HG02852 (cell line): Measurements from ENCODE around the gene NAV2.
"Not testable (repeated sequence)": the region's sequence is repeated elsewhere in the genome, so short reads cannot be mapped to it uniquely, and the experiment has no call there.

Experiments
- ATAC-seq: cut with Tn5 transposase; IDR thresholded peaks from one replicate; pipeline ENCODE4 v1.9.1; 2021; ENCODE audit warnings: mild to moderate bottlenecking, moderate library complexity; ENCODE audit not compliant: unreplicated experiment

NAV2 gene

DNA sequence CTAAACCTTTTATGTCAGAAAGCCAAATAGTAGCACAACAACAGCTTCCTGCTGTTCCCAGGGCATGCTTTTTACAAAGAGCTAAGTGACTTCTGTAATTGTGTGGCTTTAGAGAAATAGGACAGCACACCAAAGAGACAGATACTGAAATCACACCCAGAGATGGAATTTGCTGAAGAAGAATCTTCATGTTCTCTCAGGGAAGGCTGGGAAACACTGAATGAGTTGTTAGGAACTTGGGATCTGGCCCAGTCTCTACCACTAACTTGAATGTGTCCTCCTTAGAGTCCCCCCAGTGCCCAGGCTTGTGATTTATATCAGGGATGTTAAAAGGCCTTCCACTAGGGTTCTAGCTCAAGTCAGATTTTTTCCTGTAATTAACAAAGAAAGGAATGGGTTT lies 272.5 kb downstream of the NAV2 start:
- no peak for ATAC-seq

DNA sequence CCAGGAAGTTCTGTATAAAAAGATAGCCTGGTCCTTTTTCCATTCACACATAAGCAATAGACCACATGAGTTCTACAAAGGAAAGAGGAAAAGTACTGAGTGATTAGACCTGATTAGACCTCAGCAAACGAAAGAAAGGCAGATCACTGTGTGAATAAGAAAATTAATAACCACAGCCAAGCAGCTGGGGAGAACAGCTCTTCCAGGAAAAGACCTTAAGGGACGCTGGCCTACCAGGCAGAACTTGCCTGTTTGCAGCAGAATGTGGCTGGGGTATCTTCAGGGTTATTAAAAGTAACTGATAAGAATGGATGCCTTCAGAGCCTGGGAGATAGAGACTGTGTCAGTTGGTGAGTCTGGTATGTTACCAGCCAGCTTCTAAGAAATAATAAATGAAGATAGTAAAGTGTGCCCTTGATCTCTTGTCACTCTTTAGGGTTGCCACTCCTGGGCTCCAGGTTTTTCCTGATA lies 274.7 kb downstream of the NAV2 start:
- ATAC-seq = no peak

DNA sequence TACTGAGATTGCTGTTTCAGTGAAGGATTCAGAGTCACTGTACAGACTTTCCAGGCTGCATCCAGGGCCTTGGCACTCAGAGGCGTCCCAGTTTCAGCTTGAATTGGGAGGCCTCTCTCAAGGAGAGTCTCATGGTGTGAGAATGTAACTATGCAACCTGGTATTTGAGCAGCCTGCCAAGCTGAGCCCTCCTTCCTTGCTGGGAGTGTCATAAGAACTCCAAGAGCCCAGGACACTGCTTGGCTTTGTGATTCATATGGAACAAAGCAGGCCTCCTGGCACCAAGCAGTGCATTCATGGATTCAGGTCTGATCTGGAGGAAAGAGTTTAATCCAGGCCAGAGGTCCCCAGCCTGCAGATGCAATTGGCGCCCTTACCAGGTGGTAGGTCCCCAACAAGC lies 276.0 kb downstream of the NAV2 start:
- ATAC-seq = no peak

DNA sequence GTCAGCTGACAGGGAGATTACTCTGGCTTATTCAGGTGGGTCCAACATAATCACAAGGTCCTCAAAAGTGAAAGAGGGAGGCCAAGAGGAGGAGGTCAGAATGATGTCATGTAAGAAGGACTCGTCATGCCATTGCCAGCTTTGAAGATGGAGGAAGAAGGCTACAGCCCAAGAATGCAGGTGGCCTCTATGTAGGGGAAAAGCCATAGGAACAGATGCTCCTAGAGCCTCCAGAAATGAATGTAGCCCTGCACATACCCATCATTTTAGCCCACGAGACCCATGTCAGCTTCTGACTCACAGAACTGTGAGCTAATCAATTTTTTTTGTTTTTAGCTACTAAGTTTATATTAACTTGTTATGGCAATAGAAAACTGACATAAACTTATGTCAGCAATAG lies 276.6 kb downstream of the NAV2 start:
- no peak for ATAC-seq

DNA sequence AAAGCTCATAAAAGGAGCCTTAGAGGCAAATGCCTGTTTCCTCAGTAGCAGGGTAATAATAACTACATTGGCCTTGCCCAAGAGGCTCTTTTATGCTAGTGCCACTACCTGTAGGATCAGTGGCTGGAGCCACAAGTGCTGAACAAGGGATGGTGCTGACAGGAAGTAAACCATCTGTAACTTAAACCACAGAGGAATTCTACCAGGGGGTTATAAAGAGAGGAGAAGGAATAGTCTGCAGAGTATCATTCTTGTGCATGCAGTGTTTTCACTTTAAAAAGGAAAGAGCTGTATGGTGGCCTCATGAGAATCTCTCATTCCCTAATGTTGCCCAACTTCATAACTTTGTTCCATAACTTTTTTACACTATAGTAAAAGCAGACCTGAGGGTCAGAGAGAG lies 279.5 kb downstream of the NAV2 start:
- ATAC-seq = no peak

DNA sequence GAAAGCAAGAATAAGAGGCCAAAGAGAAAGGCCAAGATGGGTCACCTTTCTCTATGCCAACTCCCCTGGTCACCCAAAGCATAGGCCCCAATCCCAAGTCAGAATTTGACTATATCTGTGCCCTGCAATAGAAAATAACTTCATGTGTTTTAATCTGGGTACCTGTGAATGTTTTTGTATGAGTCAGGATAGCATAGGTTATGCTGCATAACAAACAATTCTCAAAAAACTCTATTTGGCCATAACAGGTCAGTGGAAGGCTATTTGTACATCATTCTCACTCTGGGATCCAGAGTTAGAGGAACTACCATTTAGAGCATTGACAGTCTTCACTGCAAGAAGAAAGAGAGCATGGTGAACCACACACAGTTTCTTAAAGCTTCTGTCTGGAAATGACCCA lies 280.4 kb downstream of the NAV2 start:
- no peak for ATAC-seq

DNA sequence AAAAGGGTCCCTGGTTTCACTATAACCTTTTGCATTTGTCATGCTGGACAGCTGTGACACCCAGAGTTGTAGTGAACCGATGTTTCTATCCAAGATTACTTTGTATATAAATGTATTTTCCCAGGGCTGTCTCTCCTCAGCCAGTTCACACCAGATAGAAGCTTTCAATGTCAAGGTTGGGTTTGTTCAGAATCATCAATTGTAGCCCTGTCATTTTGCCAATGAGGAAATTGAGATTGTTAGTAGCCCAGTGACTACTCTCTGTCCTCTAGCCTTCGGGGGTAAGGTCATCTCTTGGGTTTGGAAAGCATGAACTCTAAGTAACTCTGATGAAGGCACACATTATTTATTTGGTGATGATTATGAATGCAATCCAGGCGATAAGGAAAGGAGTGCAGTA lies 282.0 kb downstream of the NAV2 start:
- ATAC-seq = no peak

DNA sequence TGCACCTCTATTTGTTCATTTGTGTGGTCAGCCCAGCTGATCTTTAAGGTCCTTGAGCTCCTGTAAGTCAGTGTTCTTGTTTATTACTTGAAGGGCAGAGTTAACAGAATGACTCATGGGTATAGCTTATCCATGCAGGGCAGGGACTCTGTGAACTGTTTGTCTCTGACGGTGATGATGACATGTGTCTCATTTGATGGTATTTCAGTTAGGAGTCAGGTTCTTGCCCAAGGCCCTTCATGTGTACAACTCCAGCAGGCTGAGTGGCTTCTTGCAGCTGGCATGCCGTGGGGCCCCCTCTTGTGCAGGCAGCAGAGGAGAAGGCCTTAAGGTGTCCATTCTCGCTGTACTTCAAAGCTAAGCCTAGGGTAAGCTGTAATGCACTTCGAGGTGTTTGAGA lies 282.5 kb downstream of the NAV2 start:
- ATAC-seq = no peak

DNA sequence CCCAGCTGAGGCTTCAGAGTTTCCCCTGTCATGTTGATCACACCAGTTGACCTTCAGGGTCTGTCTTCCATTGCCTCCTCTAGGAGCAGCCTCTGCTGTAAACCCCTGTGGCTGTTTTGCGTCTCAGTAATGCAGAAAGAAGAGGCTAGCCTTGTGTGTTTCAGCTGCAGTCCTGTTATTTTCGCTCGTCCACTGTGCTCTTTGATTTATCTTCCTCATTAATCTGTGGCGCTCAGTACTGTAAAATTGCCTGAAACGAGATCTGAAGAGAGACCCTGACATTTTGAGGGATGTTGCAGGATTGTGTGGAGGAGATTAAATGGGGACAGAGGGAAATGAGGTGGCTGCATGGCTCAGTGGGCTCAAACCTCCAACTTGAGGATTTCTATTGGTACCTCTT lies 283.9 kb downstream of the NAV2 start:
- no peak for ATAC-seq

DNA sequence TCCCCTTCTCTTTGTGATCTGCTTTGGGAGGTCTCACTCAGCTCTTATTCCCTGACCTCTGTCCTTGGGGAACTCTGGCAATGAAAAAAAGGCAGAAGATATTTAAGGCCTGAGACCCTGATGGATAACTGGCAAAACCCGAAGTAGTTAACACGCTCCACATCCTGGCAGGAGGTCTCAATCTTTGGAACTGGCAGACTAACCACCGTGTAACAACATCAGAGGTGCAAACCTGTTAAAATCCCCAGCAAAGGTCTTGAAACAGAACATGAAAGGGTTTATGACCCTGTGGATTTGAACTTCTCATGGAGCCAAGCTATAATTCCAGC lies 287.3 kb downstream of the NAV2 start:
- ATAC-seq = no peak

DNA sequence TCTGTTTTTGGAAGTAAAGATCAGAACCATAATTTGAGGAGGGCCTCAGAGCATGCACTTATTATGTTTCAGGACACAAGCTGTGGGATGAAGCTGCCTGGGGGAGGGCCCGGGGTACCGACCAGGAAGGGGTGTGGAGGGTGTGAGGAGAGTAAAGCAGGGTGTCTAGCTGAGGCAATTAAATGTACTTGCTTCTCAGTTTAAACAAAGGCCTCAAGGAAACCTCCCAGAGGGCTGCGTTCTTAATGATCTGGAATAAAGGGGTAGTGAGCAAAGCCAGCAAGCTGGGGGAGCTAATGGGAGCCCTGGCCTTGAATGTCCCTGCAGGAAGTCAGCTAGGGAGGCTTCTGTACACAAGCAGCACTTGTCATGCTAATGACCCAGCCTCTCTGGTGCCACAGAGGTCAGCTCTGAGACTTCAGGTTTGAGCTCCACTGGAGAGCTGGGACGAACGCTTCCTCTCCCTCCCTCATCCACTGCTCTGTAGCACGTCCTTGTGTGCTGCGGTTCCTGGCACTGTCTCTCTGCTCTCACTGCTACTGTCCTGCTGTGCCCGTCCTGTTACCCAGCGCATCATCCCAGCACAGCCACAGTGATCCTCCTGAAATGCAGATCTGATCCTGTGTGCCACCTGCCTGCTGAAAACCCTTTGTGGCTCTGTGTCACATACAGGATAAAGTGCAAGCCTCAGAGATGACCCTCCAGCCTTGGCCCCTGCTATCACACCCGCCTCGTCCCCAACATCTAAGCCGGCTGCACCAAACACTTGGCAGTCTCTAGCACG lies 287.9 kb downstream of the NAV2 start:
- ATAC-seq = no peak

DNA sequence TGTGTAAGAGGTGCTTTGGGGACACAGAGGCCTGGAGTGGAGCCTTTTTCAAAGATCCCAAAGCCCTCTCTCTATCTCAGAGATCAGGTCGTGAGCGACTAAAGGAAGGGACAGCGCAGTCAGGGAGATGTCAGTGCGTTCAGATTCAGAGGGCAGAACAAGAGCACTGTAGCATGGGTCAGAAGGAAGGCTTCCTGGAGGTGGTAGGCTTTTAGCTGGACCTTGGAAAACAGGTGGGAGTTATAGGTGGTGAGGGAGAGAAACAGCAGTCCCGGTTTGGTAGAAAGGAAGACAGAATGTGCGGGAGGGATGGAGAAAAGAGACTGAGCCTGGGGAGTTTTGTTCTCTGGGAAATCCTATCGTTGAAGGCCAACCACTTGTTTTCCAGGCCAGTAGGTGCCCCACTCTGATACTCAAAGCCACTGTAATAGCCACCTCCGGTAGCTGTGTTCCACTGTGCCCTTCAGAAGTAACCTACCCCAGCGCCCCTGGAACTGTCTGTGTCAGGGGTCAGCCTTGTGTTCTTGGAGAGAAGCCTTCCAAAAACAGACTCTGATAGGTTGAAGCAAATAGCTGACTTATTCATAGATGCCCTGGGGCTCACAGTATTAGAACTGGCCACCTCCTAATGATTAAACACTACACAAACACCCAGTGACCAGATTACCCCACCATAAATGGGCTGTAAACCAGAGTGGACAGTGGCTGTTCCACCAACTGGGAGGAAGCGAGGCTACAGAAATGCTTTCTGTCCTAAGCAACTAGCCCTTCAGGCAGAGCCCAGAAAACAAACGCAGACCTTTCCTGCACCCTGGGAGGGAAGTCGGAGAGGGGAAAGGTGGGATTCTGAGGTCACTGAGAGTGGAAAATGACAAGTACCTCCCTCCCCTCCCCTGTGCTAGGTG lies 289.9 kb downstream of the NAV2 start:
- ATAC-seq = no peak

DNA sequence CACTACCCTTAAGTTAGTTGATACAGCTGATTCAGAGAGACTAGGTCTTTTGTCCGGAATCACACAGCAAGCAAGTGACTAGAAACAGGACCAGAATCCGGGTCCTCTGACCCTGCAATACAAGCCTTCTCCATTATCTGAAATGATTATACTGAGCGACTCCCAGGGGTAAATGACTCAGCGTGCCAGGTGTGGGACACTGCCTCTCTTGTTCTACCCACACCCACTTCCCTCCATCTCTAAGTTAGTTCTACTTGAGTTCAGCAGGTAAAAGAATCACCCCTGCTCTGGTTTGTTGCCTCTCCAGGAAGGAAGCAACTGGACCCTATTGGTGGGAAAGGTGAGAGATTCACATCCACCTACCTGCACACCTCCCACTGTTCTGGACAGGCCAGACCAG lies 290.7 kb downstream of the NAV2 start:
- no peak for ATAC-seq

DNA sequence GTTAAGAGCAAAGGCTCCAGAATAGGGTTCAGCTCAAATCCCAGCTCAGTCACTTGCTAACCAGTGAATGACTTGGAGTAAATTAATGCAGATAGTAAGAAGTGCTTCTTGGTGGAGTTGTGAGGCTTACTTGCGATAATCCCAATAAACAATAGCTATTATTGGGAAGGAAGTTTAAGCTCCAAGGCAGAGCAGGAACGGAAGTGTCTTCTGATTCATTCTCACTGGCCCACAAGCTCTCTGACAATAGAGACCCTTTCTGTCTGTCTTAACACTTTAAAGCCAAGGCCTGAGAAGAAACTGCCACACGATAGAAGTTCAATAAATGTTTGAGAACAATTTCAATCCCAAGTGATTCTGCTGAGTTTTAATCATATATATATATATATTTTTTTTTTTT lies 292.2 kb downstream of the NAV2 start:
- ATAC-seq = no peak

DNA sequence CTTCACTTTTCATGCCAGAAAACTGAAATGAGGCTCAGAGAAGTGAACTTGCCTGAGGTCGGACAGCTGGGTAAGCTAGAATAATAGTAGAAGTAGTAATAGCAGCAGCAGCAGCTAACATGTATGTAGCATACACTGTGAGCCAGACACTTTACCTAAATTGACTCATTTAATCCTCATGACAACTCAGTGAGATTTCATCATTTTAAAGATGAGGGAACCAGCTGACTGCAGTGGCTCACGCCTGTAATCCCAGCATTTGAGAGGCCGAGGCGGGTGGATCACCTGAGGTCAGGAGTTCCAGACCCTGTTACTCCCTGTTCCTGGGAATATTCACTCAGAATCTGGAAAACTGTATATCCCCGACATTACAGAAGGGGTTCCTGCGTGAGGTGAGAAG lies 293.1 kb downstream of the NAV2 start:
- ATAC-seq = no peak

DNA sequence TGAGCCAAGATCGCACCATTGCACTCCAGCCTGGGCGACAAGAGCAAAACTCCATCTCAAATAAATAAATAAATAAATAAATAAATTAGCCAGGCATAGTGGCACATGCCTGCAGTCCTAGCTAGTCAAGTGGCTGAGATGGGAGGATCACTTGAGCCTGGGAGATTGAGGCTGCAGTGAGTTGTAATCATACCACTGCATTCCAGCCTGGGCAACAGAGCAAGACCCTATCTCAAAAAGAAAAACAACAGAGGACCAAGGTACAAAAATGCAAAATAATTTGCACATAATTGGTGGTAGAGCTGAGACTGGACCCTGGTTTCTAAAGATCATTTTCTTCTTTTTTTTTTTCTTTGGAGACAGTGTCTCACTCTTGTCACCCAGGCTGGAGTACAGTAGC lies 294.0 kb downstream of the NAV2 start:
- not testable (repeated sequence) for ATAC-seq

DNA sequence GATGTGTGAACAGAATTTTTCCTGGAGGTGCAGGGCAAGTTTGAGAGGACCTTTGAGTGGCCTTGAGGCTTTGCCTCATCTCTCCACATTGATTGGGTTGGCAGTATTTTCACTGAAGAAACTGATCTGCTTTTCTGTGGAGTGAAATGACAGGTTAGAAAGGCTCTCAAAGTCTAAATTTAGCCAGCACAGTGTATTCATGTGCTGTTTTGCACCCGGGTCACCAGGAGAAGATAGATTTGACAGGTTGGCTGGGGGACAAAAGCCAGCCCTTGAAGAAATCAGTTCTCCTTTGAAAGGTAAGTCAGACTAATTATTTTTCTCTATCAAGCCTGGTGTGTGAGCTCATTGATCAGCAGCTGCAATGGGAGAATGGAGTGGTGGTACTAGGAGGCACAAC lies 294.7 kb downstream of the NAV2 start:
- no peak for ATAC-seq

DNA sequence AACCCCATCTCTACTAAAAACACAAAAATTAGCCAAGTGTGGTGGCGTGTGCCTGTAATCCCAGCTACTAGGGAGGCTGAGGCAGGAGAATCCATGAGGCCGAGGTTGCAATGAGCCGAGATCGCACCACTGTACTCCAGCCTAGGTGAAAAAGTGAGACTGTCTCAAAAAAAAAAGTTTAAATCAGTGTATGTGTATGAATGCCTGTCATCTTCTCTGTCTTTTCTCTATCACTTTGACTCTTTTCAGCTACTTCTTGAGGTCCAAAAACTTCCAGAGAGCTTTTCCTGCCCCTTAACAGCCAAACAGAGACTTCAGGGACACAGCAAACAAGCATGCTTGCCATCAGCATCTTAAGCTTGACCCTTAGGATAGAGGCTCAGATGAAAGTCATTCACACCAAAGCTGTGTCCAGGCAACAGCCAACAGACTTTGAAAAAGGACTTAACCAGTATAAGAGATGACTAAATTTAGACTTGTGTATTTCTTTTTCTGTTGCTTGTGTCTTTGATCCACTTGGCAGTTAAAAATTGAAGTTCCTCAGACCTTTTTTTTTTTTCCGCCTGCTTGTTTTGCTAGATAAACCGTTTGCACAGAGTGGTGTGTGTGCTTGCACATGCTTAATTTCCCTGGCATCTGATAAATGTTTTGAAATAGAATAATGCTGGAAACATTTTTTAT lies 295.7 kb downstream of the NAV2 start:
- no peak for ATAC-seq

DNA sequence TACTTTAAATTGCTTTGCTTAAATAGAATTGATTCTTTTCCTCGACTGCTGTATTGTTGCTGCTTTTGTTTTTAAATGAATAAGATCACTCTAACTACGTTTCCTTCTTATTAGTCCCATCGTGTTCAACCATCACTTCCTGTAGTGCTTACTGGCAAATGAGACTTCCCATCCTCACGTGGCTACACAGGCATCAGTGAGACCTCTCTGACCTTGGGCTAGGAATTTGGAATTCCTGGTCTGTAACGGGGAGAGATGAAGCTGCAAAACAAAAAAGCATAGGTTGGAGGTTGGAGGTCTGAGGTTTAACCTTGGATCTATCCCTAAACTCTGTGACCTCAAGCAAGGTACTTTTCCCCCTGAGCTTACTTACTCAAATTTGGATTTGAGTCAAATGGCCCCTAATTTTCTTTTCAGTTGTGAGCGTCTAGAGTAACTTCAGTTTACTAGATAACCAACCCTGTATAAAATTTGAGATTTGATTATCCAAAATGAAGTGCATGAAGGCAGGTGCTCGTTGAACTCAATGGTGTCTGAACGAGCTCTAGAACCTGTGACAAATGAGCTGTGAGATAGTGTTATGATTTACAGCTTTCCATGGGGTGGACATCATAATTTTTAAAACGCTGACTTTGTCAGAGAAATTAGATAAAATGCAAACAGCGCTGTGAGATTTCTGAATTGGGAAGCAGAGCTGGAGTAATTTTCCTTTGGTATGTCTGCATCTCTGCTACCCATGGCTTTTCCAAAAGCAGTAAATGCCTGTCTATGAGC lies 296.4 kb downstream of the NAV2 start:
- no peak for ATAC-seq

DNA sequence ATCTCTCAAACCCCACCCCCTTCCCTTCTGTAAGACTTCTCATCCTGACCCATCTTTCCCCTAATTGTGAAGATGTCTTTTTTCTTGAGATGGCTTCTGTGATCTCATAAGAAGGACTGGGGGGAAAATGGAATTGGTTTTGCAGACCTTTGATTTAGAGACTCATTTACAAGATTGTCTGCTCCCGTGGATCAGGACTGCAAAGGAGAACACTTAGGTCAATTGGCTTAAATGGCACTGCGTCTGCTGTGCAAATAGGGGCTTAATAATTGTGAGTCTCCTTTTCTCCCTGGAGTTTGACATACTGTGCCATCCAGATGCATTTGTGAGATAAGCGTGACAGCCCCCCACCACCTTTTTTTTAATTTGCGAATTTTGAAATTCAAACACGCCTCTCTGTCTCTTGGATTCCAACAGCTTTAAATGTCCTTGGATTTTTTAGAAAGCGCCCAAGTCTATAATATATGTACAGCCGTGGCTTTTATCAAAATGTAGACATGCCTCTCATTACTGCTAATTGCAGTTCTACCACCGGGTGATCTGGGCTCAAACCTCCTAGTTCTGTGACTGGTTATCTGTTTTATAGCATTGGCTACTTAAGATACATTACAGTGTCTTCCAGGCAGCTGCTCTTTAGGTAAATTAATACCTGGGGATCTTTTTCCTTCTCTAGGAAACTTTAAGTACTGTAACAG lies 297.7 kb downstream of the NAV2 start:
- ATAC-seq = no peak
